Glomerular visceral epithelial cell (primary cell): ENCODE results near the gene DDX54.
"Not testable (repeated sequence)": the region's sequence is repeated elsewhere in the genome, so short reads cannot be mapped to it uniquely, and the experiment has no call there.

Source experiments
- DNase-seq: peaks from one replicate; pipeline ENCODE4 v3.0.0-alpha.2; 2016; ENCODE audit errors: extremely low spot score

The DDX54 gene

GRCh38 chr12:113216027-113216426 lies 30.7 kb upstream of the DDX54 start:
- DNase-seq: no peak

DNA sequence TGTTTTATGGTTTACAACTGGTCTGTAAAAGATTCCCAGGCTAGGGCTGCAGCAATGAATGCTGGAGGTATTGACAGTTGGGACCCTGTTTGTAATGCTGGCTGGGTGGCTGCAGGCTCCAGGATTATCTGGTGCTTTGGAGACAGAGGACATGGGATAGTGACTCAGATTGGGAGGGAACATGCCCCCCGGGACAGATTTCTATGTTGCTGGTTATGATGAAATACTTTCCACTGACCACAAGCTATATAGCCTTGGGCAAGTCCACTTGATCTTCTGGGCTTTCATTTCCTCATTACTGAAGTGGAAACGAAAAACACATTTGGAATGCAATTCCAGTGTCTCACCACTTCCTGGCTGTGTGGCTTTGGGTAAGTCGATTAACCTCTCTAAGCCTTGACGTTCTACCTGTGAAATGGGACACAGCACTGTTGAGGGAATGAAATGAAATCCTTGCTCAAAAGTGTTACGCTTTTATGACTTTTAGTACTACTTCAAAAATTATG lies 29.7 kb upstream of the DDX54 start:
- DNase-seq: peak; percentile 96

GRCh38 chr12:113211160-113211559 lies 25.9 kb upstream of the DDX54 start:
- DNase-seq: no peak

- no peak for DNase-seq
Measured at GRCh38 chr12:113208041-113208934, 23.0 kb upstream of the DDX54 start.

DNA sequence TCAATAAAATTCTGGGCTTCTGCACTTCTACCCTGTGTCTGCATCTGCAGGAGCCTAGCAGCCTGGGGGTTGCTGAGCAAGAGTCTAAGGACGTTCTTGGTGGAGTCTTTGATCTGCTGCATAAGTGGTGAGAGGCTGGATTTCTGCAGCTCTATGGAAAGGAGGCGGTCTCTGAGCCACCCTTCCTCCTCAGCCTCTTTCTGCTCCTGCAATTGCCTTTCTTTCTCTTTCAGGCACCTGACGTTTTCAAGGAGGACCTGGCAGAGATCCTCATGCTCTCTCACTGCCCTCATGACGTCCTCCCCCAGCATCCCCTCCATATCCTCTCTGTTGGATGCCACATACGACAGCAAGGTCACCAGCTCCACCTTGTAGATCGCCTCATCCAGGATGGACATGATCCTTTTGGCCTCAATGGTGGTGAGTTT lies 22.3 kb upstream of the DDX54 start:
- DNase-seq: no peak

- not testable (repeated sequence) for DNase-seq
Measured at GRCh38 chr12:113206802-113207201, 21.5 kb upstream of the DDX54 start.

GRCh38 chr12:113204804-113205203 lies 19.5 kb upstream of the DDX54 start:
- peak; percentile 37 for DNase-seq

GRCh38 chr12:113203852-113204760 lies 18.8 kb upstream of the DDX54 start:
- no peak for DNase-seq

DNA sequence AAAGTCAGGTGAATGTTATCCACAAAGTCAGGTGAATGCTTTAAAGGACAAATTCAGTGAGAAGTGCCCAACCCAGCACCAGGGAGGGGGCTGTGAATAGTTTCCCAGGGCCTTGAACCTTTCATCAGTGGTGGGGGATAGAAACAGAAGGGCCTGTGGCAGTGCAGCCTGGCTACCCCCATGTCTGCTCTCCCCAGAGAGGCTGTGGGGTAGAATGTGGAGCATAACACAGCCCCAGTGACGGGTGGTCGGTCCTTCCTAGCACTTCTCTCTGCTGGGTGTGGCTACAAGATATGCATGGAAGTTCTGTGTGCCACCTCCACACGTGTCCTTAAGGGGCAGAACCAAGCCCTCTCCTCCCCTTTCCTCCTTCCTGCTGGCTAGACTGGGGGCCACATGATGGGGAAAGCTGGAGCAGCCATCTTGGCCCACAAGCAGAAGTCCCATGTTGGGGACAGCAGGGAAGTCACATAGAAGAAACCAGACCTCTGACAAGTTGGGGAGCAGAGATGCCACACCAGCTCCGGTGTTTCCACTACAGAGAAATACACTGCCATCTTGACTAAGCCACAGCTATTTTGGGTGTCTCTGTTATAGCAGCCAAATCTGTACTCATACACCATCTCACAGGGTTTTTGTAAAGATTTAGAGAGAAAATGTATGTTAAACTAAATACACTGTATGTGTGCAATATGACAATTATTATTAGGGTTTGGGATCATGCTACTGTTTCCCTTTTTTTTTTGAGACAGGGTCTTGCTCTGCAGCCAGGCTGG lies 17.2 kb upstream of the DDX54 start:
- DNase-seq: no peak

GRCh38 chr12:113201187-113202177 lies 16.2 kb upstream of the DDX54 start:
- DNase-seq: no peak

- no peak for DNase-seq
Measured at GRCh38 chr12:113200021-113200797, 14.9 kb upstream of the DDX54 start.

- DNase-seq: peak; percentile 78
Measured at GRCh38 chr12:113198296-113198695, 13.0 kb upstream of the DDX54 start.

- DNase-seq: no peak
Measured at GRCh38 chr12:113197518-113198077, 12.3 kb upstream of the DDX54 start.

DNA sequence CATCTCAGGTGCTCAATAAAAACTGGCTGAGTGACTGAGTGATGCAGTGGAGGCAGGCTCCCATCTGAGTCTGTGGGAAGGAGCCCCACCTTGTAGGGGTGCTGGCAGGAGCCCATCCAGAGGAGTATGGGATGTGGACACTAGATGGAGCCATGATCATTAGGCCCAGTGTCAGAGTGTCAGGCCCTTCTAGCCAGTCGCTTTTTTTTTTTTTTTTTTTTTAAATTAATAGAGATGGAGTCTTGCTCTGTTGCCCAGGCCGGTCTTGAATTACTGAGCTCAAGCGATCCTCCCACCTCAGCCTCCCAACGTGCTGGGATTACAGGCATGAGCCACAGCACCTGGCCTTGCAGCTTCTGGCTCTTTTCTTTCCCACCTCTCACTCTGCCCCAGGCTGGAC lies 11.7 kb upstream of the DDX54 start:
- peak; percentile 80 for DNase-seq

DNA sequence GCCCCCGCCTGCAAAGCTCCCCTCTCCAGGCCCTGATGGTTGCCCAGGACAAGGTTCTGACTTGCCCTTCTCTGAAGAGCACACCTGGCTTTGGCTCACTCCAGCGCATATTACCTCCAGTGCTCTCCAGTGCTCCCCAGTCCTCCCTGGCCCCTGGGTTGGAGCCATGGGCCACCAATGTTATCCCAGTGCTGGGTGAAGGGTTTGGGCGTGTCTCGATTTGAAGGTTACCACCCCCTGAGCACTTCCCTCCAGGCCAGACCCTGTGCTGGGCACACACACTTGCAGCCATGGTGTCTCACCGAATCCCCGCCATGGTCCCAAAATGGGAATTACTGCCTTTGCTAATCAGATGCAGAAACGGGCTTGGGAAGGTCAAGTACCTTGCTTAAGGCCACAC lies 11.3 kb upstream of the DDX54 start:
- DNase-seq: no peak

DNA sequence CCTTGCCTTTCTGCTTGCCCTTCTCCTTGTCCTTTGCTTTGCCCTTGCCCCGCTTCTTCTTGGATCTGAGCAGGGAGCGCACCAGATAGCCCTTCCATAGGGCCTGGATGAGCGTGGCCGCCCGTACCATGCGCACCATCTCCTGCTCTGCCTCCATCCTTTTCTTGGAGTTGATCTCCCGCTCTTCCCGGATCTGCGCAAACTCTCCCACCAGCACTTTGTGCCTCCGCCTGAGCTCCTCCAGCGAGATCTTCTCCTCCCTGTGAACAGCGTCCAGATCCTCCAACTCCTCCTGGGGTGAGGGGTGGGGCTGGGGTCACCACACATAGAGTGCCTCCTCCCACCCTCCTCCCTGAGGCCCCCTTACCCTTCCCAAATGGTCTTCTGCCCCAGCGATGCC lies 10.3 kb upstream of the DDX54 start:
- no peak for DNase-seq

- peak; percentile 69 for DNase-seq
Measured at GRCh38 chr12:113194971-113195391, 9.7 kb upstream of the DDX54 start.

- no peak for DNase-seq
Measured at GRCh38 chr12:113191227-113191626, 5.9 kb upstream of the DDX54 start.

- DNase-seq: peak; percentile 30
Measured at GRCh38 chr12:113190761-113191160, 5.5 kb upstream of the DDX54 start.
